HCT116 (cell line): ENCODE results near the gene PLAAT3.

Experiments
- CEBPB ChIP-seq: IDR thresholded peaks from 2 replicates; pipeline ENCODE4 v1.6.1; 2012; ENCODE audit warnings: low read depth
- ELF1 ChIP-seq: IDR thresholded peaks from 2 replicates; pipeline ENCODE4 v1.6.1; 2012; ENCODE audit warnings: low read depth, borderline replicate concordance
- EZH2 ChIP-seq: fragments of 200-600 bp; sonication (generic); IDR thresholded peaks from 2 replicates; pipeline ENCODE4 v1.6.1; 2017; ENCODE audit warnings: antibody characterized with exemption, mixed run types
- EZH2phosphoT487 ChIP-seq: fragments of 200-600 bp; IDR thresholded peaks from 2 replicates; pipeline ENCODE4 v1.6.1; 2018; ENCODE audit warnings: antibody characterized with exemption, borderline replicate concordance
- JUND ChIP-seq: IDR thresholded peaks from 2 replicates; pipeline ENCODE4 v1.6.1; 2012
- POLR2A ChIP-seq: IDR thresholded peaks from 2 replicates; pipeline ENCODE4 v1.7.0; 2011; ENCODE audit warnings: borderline replicate concordance; ENCODE audit not compliant: insufficient read depth, insufficient read length; ENCODE audit errors: extremely low read depth
- RAD21 ChIP-seq: IDR thresholded peaks from 2 replicates; pipeline ENCODE4 v1.6.1; 2012; ENCODE audit warnings: low read depth, mild to moderate bottlenecking
- SIN3A ChIP-seq: IDR thresholded peaks from 2 replicates; pipeline ENCODE4 v1.6.1; 2012; ENCODE audit warnings: low read depth
- SRF ChIP-seq: IDR thresholded peaks from 2 replicates; pipeline ENCODE4 v1.6.1; 2012; ENCODE audit warnings: low read depth
- YY1 ChIP-seq: IDR thresholded peaks from 2 replicates; pipeline ENCODE4 v1.6.1; 2011; ENCODE audit warnings: low read length, low read depth, moderate library complexity, mild to moderate bottlenecking; ENCODE audit not compliant: insufficient replicate concordance; ENCODE audit errors: extremely low read depth
- ZBTB33 ChIP-seq: IDR thresholded peaks from 2 replicates; pipeline ENCODE4 v1.6.1; 2011; ENCODE audit warnings: mild to moderate bottlenecking, low read length, moderate library complexity; ENCODE audit not compliant: insufficient replicate concordance; ENCODE audit errors: extremely low read depth
- TF ChIP-seq, protein P1 (sequence below), 3 experiments: fragments of 200-600 bp in 1 of 3; sonication (generic) in 1 of 3; IDR thresholded peaks in 2 of 3; conservative IDR thresholded peaks in 1 of 3; 2 replicates each; pipeline ENCODE4 v1.5.1; 2012 to 2017; ENCODE audit warnings: low read depth in 2 of 3, low read length in 2 of 3, antibody characterized with exemption in 1 of 3, borderline replicate concordance in 1 of 3, control low read depth in 1 of 3, mild to moderate bottlenecking in 1 of 3, mixed read lengths in 1 of 3, mixed run types in 1 of 3, moderate library complexity in 1 of 3; ENCODE audit not compliant: insufficient read depth in 1 of 3

- TF ChIP-seq EZH2phosphoT487 (no peak), EZH2 (no peak), YY1 (no peak), JUND (no peak), ZBTB33 (no peak), ELF1 (no peak), POLR2A (no peak), SIN3A (no peak), CEBPB (no peak), SRF (no peak), RAD21 (no peak)
- TF ChIP-seq, protein P1, sequence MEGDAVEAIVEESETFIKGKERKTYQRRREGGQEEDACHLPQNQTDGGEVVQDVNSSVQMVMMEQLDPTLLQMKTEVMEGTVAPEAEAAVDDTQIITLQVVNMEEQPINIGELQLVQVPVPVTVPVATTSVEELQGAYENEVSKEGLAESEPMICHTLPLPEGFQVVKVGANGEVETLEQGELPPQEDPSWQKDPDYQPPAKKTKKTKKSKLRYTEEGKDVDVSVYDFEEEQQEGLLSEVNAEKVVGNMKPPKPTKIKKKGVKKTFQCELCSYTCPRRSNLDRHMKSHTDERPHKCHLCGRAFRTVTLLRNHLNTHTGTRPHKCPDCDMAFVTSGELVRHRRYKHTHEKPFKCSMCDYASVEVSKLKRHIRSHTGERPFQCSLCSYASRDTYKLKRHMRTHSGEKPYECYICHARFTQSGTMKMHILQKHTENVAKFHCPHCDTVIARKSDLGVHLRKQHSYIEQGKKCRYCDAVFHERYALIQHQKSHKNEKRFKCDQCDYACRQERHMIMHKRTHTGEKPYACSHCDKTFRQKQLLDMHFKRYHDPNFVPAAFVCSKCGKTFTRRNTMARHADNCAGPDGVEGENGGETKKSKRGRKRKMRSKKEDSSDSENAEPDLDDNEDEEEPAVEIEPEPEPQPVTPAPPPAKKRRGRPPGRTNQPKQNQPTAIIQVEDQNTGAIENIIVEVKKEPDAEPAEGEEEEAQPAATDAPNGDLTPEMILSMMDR (IDR thresholded peaks at IDR 0.05 in 2 of 3, conservative IDR thresholded peaks at IDR 0.05 in 1 of 3; ENCODE audit: borderline replicate concordance in 1 of 3, insufficient read depth in 1 of 3, low read depth in 2 of 3, low read length in 2 of 3): no peak
Measured at GRCh38 chr11:63551091-63551888, 62.9 kb downstream of the PLAAT3 start.
